ENCODE results near the gene TOMM70.
A peak's percentile ranks its signal among the peaks of the same experiment; 100 is the strongest.
"Not testable (repeated sequence)": the region's sequence is repeated elsewhere in the genome, so short reads cannot be mapped to it uniquely, and the experiment has no call there.

Gene TOMM70

GRCh38 chr3:100400780-100401673, at the start of gene TOMM70, which contains the start of gene LNP1:
TOMM70 (minus strand) TSS chr3:100401089; CDS start chr3:100400949, 140 bp downstream.
LNP1 (plus strand) TSS chr3:100401539; CDS start chr3:100429730, 28,191 bp downstream.
- peak; percentile 93 for DNase-seq

- no peak for DNase-seq
Measured at GRCh38 chr3:100449214-100449613, 48.3 kb upstream of the TOMM70 start.

- no peak for DNase-seq
Measured at GRCh38 chr3:100448079-100448478, 47.2 kb upstream of the TOMM70 start.

- not testable (repeated sequence) for DNase-seq
Measured at GRCh38 chr3:100447067-100447466, 46.2 kb upstream of the TOMM70 start.

GRCh38 chr3:100443690-100444089, 42.8 kb upstream of the TOMM70 start:
- DNase-seq: no peak

- no peak for DNase-seq
Measured at GRCh38 chr3:100440895-100441294, 40.0 kb upstream of the TOMM70 start.

GRCh38 chr3:100438623-100438974, 37.7 kb upstream of the TOMM70 start:
- no peak for DNase-seq

GRCh38 chr3:100437721-100438622, 37.1 kb upstream of the TOMM70 start:
- no peak for DNase-seq

GRCh38 chr3:100436951-100437350, 36.1 kb upstream of the TOMM70 start:
- DNase-seq: no peak

GRCh38 chr3:100429187-100429716, 28.4 kb upstream of the TOMM70 start:
- DNase-seq: no peak

- no peak for DNase-seq
Measured at GRCh38 chr3:100427699-100428098, 26.8 kb upstream of the TOMM70 start.

- DNase-seq: no peak
Measured at GRCh38 chr3:100426067-100426682, 25.3 kb upstream of the TOMM70 start.

GRCh38 chr3:100425316-100425715, 24.4 kb upstream of the TOMM70 start:
- no peak for DNase-seq

- no peak for DNase-seq
Measured at GRCh38 chr3:100424261-100424660, 23.4 kb upstream of the TOMM70 start.

- DNase-seq: no peak
Measured at GRCh38 chr3:100423611-100424010, 22.7 kb upstream of the TOMM70 start.

GRCh38 chr3:100420885-100421284, 20.0 kb upstream of the TOMM70 start:
- no peak for DNase-seq

GRCh38 chr3:100419406-100419805, 18.5 kb upstream of the TOMM70 start:
- DNase-seq: no peak

- no peak for DNase-seq
Measured at GRCh38 chr3:100416863-100417262, 16.0 kb upstream of the TOMM70 start.

- no peak for DNase-seq
Measured at GRCh38 chr3:100416176-100416575, 15.3 kb upstream of the TOMM70 start.

GRCh38 chr3:100413613-100414012, 12.7 kb upstream of the TOMM70 start:
- DNase-seq: no peak

GRCh38 chr3:100412912-100413590, 12.2 kb upstream of the TOMM70 start:
- no peak for DNase-seq
